ENCODE data around the gene INSC.

The INSC gene

GRCh38 chr11:15192005-15192556, 77.4 kb downstream of the INSC start:
- no peak for FAIRE-seq

GRCh38 chr11:15194671-15195415, 80.1 kb downstream of the INSC start:
- no peak for FAIRE-seq

DNA sequence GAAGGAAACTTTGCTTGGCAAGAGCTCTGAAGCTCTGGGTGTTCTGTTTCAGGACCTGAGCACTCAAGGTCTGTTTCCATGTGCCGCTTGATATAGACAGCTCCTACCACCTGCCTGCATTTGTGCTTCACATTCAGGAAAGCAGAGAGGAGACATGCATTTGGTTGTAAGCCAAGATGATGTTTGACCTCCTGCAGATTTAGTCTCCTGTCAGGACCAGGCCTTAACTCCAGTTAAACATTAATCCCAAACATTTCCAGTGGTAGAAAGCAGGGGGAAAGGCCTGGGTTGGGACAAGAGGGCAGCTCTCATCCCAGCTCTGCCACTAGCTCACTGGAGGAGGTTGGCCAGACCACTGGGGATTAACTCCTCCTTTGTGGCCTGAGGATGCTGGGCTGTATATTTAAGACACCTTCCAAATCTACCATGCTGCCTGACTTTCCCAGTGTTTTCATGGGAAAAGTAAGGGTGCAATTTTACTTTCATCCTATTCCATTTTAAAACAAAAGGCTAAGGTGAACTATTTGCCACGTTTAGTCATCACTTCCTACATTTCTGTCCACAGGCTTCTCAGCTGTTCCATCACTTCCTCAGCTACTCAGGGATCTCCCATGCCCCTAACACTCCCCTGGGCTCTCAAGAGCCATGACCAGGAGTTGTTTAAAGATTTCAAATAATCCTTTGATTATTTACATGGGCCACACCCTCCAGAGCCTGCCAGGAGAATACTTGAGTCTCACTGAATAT, 80.9 kb downstream of the INSC start:
- FAIRE-seq: no peak

DNA sequence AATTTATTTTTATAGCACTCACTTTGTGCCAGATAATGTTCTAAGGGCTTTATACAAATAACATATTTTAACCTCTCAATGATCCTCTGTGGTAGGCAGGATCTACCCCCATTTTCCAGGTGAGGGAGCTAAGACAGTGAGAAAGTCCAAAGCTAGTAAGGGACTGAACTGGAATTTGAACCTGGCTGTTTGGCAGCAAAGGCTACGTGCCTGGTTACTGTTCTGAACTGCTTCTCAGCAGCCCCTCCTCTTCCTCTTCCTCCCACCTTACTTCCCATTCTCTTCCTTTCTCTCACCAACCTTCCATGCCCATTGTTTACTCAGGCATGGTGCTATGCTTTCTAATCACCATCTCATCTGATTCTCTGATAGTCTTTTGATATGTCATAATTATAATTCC, 82.0 kb downstream of the INSC start:
- no peak for FAIRE-seq

DNA sequence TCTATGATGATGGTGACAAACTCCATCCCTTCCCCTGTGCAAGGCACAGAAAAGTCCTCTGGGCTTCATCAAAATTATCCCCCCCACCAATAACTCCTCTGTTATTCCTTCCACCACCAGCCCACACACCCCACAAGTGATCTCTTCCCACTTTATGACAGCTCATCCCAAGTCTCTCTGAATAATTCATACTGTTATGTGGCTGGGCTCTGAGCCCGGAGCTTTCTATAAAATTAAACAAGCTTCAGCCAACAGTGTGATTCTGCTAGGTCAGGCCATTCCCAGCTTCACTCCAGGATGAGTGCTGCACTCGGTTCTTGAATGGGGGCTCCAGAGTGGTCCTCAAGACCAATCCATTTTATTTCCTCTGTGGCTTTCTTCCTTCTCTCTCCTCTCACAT, 83.0 kb downstream of the INSC start:
- FAIRE-seq: no peak

GRCh38 chr11:15198284-15198683, 83.6 kb downstream of the INSC start:
- no peak for FAIRE-seq

DNA sequence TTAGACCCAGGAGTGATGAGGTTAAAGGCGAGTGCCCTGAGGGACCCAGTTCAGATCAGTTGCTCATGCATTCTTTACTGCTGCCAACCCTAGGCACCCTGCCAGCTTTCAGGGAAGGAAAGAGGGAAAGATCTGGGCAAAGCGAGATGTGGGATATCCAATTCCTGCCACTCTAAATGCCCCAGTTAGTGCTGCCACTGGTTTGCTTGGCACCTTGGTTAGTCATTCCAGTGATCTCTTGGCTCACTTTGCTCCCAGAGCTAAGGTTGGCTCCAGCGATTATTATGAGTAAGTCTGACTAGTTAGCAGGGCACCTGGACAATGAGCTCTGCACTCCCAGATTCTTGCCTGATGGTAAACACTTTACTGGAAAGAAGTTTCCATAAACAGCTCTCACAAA, 85.0 kb downstream of the INSC start:
- FAIRE-seq: no peak

GRCh38 chr11:15200696-15201095, 86.0 kb downstream of the INSC start:
- no peak for FAIRE-seq

DNA sequence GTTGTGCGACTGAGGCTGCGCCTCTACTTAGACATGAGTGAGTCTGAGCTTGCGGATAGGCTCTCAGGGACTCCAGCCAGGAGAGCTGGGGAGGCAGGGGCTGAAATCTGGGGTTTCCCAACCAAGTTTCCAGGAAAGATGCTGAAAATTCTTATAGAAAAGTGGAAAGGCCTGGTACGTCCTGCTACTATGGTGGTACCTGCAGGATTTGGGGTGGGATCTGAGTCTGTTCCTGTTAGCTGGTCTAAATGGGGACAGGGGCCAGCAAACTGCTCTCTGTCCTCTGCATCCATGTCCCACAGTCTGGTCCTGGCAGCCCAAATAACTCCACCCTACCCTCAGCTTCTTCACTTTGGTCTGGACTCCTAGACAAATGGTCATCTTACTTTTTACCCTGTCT, 86.9 kb downstream of the INSC start:
- FAIRE-seq: no peak

DNA sequence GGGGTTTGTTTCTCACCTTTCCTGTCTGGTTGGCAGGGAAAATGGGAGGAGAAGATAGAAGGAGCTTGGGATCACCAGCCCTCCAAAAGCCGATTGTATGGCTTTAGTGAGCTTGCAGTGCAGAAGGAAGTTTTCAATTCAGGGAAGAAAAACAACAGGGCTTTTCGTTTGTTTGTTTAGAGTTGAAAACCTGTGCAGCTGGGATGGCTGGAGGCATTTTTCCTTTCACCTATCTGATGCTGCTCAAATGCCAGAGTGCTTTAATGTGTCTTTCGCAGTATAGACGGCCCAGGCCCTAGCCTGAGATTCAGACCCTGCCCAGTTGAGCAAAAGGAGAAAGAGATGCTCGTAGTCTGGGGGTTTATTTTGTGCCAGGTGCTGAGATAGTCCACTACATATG, 87.9 kb downstream of the INSC start:
- FAIRE-seq: no peak

DNA sequence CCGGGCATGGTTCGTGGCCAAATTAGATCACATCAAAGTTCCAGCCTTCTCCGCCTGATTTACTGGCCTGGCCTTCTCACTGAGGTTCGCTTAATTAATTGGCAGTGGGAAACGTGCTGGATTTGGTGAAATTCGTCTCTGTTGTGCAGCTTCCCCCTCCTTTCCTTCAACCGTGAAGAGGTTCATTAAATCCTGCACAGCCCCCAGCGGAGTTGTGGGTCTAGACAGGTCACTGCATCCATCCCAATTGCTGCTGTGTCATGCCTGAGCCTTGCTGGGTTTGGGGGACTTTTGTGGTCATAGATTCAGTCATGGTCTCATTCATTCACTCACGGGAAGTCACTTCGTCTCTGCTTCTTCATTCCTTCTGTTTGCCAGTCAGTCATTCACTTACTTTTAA, 90.0 kb downstream of the INSC start:
- FAIRE-seq: no peak

DNA sequence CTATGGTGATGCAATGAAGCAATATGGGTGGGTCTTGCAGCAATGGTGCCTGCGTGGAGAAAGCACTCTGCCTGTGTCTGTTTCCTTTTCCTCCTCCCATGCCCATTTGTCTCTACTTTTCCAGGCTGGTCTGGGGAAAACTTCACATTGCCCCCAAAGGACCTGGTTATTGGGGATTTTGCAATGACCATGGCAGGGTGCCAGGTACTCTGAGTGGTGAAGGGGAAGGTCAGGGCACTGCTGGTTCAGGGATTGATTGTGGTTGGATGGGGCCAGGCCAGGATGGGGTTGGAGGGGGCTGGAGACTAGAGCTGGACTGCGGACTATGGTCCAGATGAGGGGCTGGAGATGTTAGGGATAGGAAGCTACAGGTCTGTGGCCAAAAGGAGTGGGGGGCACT, 92.1 kb downstream of the INSC start:
- no peak for FAIRE-seq

DNA sequence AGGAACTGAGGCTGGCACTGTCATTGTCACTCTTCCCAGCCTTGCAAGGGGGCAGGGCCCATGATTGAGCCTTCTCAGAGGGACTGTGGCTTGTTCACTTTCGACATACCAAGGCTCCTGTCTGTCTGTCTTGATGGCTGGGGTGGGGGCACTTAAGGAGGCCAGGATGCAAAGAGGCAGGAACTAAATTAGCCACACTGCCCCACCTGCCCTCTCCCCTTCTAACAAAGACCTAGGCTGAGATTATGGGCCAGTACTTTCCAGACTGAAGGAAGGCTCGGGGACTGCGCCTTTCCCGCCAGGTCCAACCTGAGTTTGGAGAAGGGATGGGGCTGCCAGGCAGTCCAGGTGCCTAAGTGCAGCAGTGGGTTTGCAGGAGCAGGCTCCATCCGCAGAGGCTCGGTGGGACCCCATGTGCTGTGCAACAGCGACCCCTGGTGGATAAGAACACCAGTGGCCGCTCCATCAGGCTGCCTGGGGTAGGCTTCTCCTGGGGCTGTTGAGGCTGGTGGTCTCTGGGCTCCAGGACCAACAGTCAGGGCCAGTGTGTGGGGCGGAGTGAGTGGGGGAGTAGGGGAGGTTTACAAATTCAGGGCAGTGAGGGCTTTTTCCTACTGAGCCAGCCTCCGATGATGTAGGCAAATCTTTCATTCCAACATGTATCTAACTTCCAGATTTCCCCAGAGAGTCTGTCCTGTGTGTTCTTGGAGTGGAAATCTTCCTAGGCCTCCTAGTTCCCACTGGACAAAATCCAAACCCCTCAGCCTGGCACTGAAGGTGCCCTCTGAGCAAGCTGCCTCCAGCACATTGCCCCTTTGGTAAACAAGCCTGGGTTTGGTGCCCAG, 93.9 kb downstream of the INSC start:
- no peak for FAIRE-seq

- no peak for FAIRE-seq
These were observed 98.2 kb downstream of the INSC start for GRCh38 chr11:15212876-15213275.

- no peak for FAIRE-seq
These were observed 98.9 kb downstream of the INSC start for GRCh38 chr11:15213471-15214231.

DNA sequence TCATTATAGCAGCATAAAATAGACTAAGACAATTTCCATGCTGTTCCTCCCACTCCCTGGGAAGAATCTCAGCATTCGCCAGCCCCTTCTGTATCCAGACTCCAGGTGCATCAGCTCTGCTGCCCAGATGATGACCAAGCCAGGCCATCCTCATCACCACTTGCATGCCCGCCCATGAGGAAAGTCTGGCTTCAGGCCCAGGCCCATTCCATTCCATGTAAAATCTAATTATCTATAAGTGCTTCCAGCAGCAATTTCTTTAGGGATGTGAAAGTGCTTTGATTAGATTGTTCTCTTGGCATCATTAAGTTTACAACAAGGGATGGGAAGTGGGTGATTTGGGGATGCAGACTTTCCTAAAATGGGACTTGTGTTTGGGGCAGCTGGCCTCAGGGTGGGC, 100.3 kb downstream of the INSC start:
- no peak for FAIRE-seq

DNA sequence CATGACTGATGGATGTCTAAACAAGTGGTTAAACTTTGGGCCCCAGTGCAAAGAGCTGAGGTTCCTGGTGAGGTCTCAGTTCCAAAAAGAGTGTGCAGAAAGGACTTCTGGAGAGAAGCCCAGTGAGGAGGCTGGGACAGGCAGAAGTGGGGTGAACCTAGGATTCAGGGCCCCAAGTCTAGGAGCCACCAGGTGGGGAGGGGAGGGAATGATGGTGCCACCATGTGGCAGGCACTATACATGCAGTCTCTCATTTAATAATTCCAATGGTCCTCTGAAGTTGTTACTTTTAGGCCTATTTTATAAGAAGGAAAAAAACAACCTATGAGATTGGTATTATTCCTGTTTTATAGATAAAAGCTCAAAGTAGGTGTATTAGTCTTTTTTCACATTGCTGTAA, 102.0 kb downstream of the INSC start:
- FAIRE-seq: no peak

- no peak for FAIRE-seq
These were observed 102.7 kb downstream of the INSC start for GRCh38 chr11:15217416-15217815.

GRCh38 chr11:15222777-15223176, 108.1 kb downstream of the INSC start:
- FAIRE-seq: no peak

DNA sequence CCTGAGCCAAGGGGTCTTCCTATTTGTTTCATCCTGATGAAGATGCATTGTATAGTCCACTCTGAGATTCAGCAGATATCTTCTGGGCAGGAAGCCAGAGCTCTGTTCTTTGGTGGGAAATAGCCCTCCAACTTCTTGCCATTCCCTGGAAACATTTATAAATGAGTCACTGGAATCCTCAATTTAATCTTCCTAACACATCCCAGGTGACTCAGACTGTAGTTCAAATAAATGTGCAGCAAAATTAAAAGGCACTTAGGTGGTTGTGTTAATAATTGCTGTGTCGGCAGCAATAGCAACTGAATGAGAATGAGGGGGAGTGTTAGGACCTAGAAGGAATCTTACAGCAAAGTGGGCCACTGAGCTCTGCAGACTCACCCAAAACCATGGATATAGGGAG, 108.6 kb downstream of the INSC start:
- peak; percentile 97 for FAIRE-seq

GRCh38 chr11:15224466-15224865, 109.7 kb downstream of the INSC start:
- FAIRE-seq: no peak

GRCh38 chr11:15227011-15227410, 112.3 kb downstream of the INSC start:
- no peak for FAIRE-seq
